IPS-18a (cell line): ENCODE data around the gene GIPC2.
"Not testable (repeated sequence)": the region's sequence is repeated elsewhere in the genome, so short reads cannot be mapped to it uniquely, and the experiment has no call there.

Source experiments
- H3K27ac ChIP-seq: one replicate; pipeline ENCODE4 v1.5.1; 2013; ENCODE audit warnings: low read length
- H3K27me3 ChIP-seq: one replicate; pipeline ENCODE4 v1.6.1; 2013; ENCODE audit warnings: mild to moderate bottlenecking, low read length; ENCODE audit not compliant: control insufficient read depth, insufficient read depth
- H3K36me3 ChIP-seq: one replicate; pipeline ENCODE4 v1.6.1; 2013; ENCODE audit warnings: low read depth, low read length; ENCODE audit not compliant: control insufficient read depth
- H3K4me1 ChIP-seq: one replicate; pipeline ENCODE4 v1.6.1; 2013; ENCODE audit warnings: low read depth, low read length; ENCODE audit not compliant: control insufficient read depth
- H3K4me3 ChIP-seq: one replicate; pipeline ENCODE4 v1.5.1; 2013; ENCODE audit warnings: low read length
- H3K9ac ChIP-seq: one replicate; pipeline ENCODE4 v1.6.1; 2013; ENCODE audit warnings: mild to moderate bottlenecking, low read length, moderate library complexity
- H3K9me3 ChIP-seq: one replicate; pipeline ENCODE4 v1.6.1; 2013; ENCODE audit warnings: low read depth, low read length; ENCODE audit not compliant: control insufficient read depth

GIPC2 gene

GRCh38 chr1:78045926-78046778 is at the start of gene GIPC2:
Gene GIPC2, plus strand, starts transcription at chr1:78045966. Its CDS starts 129 bp downstream, at chr1:78046095.
- Histone ChIP-seq H3K9ac (peak within 1 kb of the TSS; percentile 70), H3K27me3 (peaks cover 53% of the 10 kb centered on the region), H3K4me3 (peak within 1 kb of the TSS; percentile 75), H3K27ac (no peak within 1 kb of the TSS), H3K9me3 (no peaks in the 10 kb centered on the region), H3K4me1 (peaks cover 13% of the 10 kb centered on the region), H3K36me3 (no peaks in the 10 kb centered on the region)

GRCh38 chr1:77996734-77997133 is 49.0 kb upstream of the GIPC2 start:
- Histone ChIP-seq H3K4me3 (no peak overlapping the region), H3K27ac (no peak overlapping the region), H3K27me3 (no peaks in the 10 kb centered on the region), H3K4me1 (no peaks in the 10 kb centered on the region), H3K36me3 (no peaks in the 10 kb centered on the region), H3K9ac (no peak overlapping the region), H3K9me3 (no peaks in the 10 kb centered on the region)

DNA sequence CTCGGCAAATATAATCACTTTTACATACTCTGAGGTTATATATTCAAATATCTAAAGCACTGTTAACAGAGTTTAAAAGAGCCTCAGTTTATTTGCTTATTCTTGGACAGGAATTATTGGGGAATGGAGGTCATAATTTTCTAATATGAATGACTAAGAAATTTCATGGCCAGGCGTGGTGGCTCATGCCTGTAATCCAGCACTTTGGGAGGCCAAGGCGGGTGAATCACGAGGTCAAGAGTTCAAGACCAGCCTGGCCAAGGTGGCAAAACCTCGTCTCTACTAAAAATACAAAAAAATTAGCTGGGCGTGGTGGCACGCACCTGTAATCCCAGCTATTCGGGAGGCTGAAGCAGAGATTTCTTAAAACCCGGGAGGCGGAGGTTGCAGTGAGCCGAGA is 45.2 kb upstream of the GIPC2 start:
- not testable (repeated sequence) for H3K36me3 ChIP-seq, H3K9me3 ChIP-seq, H3K9ac ChIP-seq, H3K27me3 ChIP-seq, H3K27ac ChIP-seq, H3K4me3 ChIP-seq
- H3K4me1 ChIP-seq = peaks cover 13% of the 10 kb centered on the region

DNA sequence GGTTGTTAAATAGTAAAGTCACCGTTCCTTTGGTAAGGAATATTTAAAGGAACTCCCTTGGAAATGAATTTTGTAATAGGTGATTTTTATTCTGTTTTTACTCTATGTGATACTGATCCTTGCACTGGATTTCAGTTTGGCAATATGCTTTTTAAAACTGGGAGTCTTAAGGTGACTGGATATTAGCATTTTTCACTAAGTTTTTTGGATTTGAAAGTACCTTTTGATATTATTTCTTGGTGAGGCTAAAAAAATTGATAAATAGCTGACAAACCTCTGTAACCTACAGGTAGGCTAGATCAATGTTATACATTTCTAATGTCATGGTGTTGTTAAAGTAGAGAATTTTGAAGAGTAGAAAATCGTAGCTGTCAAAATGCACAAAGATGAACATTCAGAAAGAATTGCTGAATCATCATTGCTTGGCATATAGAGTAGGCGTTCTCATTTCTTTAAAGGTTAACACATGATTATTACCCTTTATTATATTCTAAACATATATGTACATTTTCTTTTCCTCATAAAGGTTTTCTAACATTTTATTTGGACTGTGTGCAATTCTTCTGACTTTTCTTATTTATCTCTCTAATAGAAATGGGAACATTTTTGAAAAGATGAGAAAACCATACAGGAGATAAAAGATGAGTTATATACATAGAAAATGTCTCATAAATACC is 42.6 kb upstream of the GIPC2 start:
- Histone ChIP-seq H3K27ac (no peak overlapping the region), H3K27me3 (no peaks in the 10 kb centered on the region), H3K4me3 (no peak overlapping the region), H3K36me3 (no peaks in the 10 kb centered on the region), H3K4me1 (peaks cover 15% of the 10 kb centered on the region), H3K9ac (peak overlapping the region; percentile 4), H3K9me3 (no peaks in the 10 kb centered on the region)

GRCh38 chr1:78003882-78004718 is 41.7 kb upstream of the GIPC2 start:
- peak overlapping the region; percentile 87 for H3K27ac ChIP-seq
- no peaks in the 10 kb centered on the region for H3K27me3 ChIP-seq
- no peaks in the 10 kb centered on the region for H3K9me3 ChIP-seq
- peak overlapping the region; percentile 80 for H3K9ac ChIP-seq
- peaks cover 15% of the 10 kb centered on the region for H3K4me1 ChIP-seq
- H3K36me3 ChIP-seq = no peaks in the 10 kb centered on the region
- peak overlapping the region; percentile 64 for H3K4me3 ChIP-seq

DNA sequence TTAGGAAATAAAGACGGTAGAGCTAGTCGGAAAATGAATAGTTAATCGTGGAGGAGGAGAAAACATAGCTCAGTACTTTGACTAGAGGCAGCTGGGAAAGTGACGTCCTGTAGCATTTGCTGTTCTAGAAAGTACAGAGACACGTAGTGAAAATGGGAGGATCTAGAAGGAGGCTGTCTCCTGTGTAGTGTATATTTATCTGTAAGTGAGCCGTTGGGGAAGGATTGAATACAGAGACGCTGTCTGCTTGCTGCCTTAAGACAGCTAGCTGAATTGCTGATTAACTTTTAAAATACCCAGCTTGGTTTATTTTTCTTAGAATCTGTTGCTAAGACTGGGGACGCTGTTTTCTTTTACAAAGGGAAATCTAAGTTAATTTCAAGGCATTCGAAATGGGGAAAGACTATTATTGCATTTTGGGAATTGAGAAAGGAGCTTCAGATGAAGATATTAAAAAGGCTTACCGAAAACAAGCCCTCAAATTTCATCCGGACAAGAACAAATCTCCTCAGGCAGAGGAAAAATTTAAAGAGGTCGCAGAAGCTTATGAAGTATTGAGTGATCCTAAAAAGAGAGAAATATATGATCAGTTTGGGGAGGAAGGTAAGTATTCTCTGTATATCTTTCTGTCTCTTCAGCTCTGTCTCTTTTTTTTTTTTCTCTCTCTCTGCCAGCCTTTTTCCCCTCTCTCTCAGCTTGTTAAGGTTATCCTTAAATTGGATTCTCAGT is 40.9 kb upstream of the GIPC2 start, which contains the start of gene DNAJB4:
TSS of gene DNAJB4 (plus strand) at position 221 of the 729 bp plus-strand sequence. CDS start at position 393, 172 bp downstream.
- Histone ChIP-seq H3K27ac (peak within 1 kb of the TSS; percentile 87), H3K27me3 (no peaks in the 10 kb centered on the region), H3K4me3 (peak within 1 kb of the TSS; percentile 64), H3K36me3 (no peaks in the 10 kb centered on the region), H3K9ac (peak within 1 kb of the TSS; percentile 80), H3K9me3 (no peaks in the 10 kb centered on the region), H3K4me1 (peaks cover 15% of the 10 kb centered on the region)

DNA sequence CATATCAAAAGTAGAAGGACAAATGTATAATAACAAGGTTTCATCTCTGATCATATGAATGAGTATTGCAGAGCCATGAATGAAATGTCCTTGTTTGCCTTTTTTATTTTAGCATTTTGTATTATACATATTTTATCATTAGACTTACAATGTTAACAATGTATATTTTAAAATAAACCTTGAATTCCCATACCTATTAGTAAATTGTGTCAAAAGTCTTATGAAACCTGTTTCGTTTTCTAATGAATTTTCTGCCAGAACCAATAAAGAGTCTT is 40.4 kb upstream of the GIPC2 start:
- Histone ChIP-seq H3K36me3 (no peaks in the 10 kb centered on the region), H3K27ac (peak overlapping the region; percentile 87)

GRCh38 chr1:78005755-78006154 is 40.0 kb upstream of the GIPC2 start:
- Histone ChIP-seq H3K4me1 (peaks cover 15% of the 10 kb centered on the region), H3K4me3 (peak overlapping the region; percentile 64), H3K9me3 (no peaks in the 10 kb centered on the region), H3K9ac (peak overlapping the region; percentile 80), H3K27ac (no peak overlapping the region), H3K27me3 (no peaks in the 10 kb centered on the region), H3K36me3 (no peaks in the 10 kb centered on the region)

More for the DNA sequence above, 40.4 kb upstream of the GIPC2 start:
- Histone ChIP-seq H3K4me3 (peak overlapping the region; percentile 64), H3K27me3 (no peaks in the 10 kb centered on the region), H3K9me3 (no peaks in the 10 kb centered on the region), H3K9ac (peak overlapping the region; percentile 80), H3K4me1 (peaks cover 15% of the 10 kb centered on the region)

GRCh38 chr1:78006521-78006920 is 39.2 kb upstream of the GIPC2 start:
- Histone ChIP-seq H3K27ac (no peak overlapping the region), H3K9ac (no peak overlapping the region), H3K36me3 (no peaks in the 10 kb centered on the region), H3K4me1 (peaks cover 15% of the 10 kb centered on the region), H3K9me3 (no peaks in the 10 kb centered on the region), H3K4me3 (no peak overlapping the region), H3K27me3 (no peaks in the 10 kb centered on the region)

DNA sequence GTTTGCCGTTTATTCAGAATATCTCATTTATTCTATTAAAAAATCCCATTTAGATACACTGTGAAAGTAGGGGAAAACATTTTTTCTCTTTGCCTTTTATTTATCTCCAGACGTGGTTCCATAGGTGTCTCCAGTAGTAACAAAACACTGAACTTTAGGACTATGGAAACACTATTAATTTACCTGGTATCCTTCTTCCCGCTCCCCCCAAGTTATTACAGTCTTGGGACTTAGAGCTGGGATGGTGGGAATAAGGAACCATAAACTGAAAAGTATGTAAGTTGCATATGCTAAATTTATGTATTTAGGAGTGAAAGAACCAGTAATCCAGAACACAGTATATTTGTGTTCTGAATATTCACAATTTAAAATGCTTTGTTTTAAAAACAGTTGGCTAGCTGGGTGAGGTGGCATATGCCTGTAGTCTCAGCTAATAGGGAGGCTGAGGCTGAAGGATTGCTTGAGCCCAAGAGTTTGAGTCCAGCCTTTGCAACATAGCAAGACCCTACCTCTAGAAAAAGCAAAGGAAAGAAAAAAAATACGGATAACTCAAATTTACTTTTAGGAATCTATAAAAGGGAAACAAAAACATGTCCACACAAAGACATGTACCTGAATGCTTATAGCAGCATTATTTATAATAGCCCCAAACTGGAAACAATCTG is 38.0 kb upstream of the GIPC2 start:
- no peak overlapping the region for H3K4me3 ChIP-seq
- no peaks in the 10 kb centered on the region for H3K27me3 ChIP-seq
- H3K36me3 ChIP-seq = no peaks in the 10 kb centered on the region
- no peaks in the 10 kb centered on the region for H3K9me3 ChIP-seq
- peaks cover 15% of the 10 kb centered on the region for H3K4me1 ChIP-seq
- H3K27ac ChIP-seq = no peak overlapping the region
- H3K9ac ChIP-seq = no peak overlapping the region
